ENCODE measurements around the gene TRPT1. TPM values are rescaled to one million over a fixed set of nuclear protein-coding genes. Genes with fewer than 3 reads are reported as not detected.

The TRPT1 gene
- total and polyA plus RNA-seq, 9 of the 15 experiments (the other 6 are each of a cell fraction or from before 2014, with no cell fraction given): 4.6 to 41.7 (median 23.1) TPM

DNA sequence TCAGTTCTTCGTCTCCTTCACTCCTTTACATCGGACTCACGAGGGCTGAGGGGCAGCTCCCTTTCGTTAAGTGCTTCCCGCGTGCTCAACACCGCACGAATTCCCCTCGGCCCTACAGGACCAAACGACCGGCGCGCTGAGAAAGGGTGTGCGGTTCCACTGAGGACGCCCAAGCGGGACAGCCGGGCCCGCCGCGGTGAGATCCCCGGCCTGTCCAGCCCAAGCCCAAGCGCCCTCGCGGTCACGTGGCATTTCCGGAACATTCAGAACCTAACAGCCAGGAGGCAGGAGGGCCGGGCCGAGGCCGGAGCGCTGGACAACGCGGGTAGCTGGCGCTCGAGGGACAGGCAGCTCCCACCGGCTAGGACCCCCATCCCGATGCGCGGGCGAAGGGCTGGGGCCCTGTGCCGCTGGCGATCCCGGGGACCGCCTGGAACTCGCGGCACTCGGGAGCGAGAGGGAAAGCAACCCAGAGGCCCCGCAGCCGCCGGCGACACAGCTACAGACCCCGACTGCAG is 40.8 kb downstream of the TRPT1 start (continued):
- TF ChIP-seq, protein P1, sequence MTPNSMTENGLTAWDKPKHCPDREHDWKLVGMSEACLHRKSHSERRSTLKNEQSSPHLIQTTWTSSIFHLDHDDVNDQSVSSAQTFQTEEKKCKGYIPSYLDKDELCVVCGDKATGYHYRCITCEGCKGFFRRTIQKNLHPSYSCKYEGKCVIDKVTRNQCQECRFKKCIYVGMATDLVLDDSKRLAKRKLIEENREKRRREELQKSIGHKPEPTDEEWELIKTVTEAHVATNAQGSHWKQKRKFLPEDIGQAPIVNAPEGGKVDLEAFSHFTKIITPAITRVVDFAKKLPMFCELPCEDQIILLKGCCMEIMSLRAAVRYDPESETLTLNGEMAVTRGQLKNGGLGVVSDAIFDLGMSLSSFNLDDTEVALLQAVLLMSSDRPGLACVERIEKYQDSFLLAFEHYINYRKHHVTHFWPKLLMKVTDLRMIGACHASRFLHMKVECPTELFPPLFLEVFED (CRISPR knock-in tag; conservative IDR thresholded peaks at IDR 0.05): peak; percentile 12; the same call in 1 of the 2 replicates
- TF ChIP-seq E2F3 (CRISPR knock-in tag; IDR thresholded peaks at IDR 0.05) (peak; percentile 52; the same call in 1 of the 2 replicates), ADNP (tag; IDR thresholded peaks at IDR 0.05) (no peak), POLR2AphosphoS2 (IDR thresholded peaks at IDR 0.05; ENCODE audit: low read length) (peak; percentile 51; the same call in 1 of the 2 replicates), ZNF445 (CRISPR knock-in tag; IDR thresholded peaks at IDR 0.05; ENCODE audit: low read depth) (peak; percentile 43; the same call in 1 of the 2 replicates), HDAC1 (IDR thresholded peaks at IDR 0.05) (peak in 1 of 2 experiments; percentile 94; a peak in 2 of 4 replicates), ZNF175 (CRISPR knock-in tag; IDR thresholded peaks at IDR 0.05; ENCODE audit: low read depth) (no peak; the same call in 1 of the 2 replicates), CBFA2T2 (conservative IDR thresholded peaks at IDR 0.05) (peak; percentile 59), GATAD2A (IDR thresholded peaks at IDR 0.05) (no peak), TEAD1 (CRISPR knock-in tag; IDR thresholded peaks at IDR 0.05) (peak; percentile 55 to 64; a peak in 3 of 4 replicates), CBX5 (IDR thresholded peaks at IDR 0.05; ENCODE audit: borderline replicate concordance, low read depth) (no peak), CBFA2T3 (IDR thresholded peaks at IDR 0.05) (no peak), SPI1 (IDR thresholded peaks at IDR 0.05; ENCODE audit: borderline replicate concordance, low read depth, low read length) (no peak), MYBL2 (IDR thresholded peaks at IDR 0.05; ENCODE audit: low read depth) (no peak), MYBL2 (CRISPR knock-in tag; IDR thresholded peaks at IDR 0.05; ENCODE audit: borderline replicate concordance) (no peak), SAFB2 (IDR thresholded peaks at IDR 0.05; ENCODE audit: borderline replicate concordance, low read depth, low read length, severe bottlenecking) (no peak), ZNF717 (CRISPR knock-in tag; IDR thresholded peaks at IDR 0.05) (no peak), ZNF695 (CRISPR knock-in tag; IDR thresholded peaks at IDR 0.05) (no peak; the same call in 1 of the 2 replicates), SRSF1 (IDR thresholded peaks at IDR 0.05; ENCODE audit: low read depth, low read length) (no peak), MECOM (CRISPR knock-in tag; IDR thresholded peaks at IDR 0.05) (no peak; the same call in 1 of the 2 replicates), NCOR1 (IDR thresholded peaks at IDR 0.05) (no peak), RBBP5 (IDR thresholded peaks at IDR 0.05; ENCODE audit: borderline replicate concordance, insufficient read depth, low read length, poor library complexity, severe bottlenecking) (peak; percentile 78), DPF2 (IDR thresholded peaks at IDR 0.05) (peak; percentile 17; the same call in 1 of the 2 replicates), NR1H2 (CRISPR knock-in tag; IDR thresholded peaks at IDR 0.05) (no peak), EP300 (IDR thresholded peaks at IDR 0.05; ENCODE audit: low read length) (no peak), SUPT5H (IDR thresholded peaks at IDR 0.05) (peak; percentile 97), ZNF780A (CRISPR knock-in tag; IDR thresholded peaks at IDR 0.05) (no peak)
- TF ChIP-seq, protein P2, sequence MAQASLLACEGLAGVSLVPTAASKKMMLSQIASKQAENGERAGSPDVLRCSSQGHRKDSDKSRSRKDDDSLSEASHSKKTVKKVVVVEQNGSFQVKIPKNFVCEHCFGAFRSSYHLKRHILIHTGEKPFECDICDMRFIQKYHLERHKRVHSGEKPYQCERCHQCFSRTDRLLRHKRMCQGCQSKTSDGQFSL (CRISPR knock-in tag; IDR thresholded peaks at IDR 0.05): 0 out of 2 replicates have a peak, but pooled peaks have one; percentile 27
- TF ChIP-seq, protein P2 (tag; IDR thresholded peaks at IDR 0.05): no peak
- TF ChIP-seq, protein P3, sequence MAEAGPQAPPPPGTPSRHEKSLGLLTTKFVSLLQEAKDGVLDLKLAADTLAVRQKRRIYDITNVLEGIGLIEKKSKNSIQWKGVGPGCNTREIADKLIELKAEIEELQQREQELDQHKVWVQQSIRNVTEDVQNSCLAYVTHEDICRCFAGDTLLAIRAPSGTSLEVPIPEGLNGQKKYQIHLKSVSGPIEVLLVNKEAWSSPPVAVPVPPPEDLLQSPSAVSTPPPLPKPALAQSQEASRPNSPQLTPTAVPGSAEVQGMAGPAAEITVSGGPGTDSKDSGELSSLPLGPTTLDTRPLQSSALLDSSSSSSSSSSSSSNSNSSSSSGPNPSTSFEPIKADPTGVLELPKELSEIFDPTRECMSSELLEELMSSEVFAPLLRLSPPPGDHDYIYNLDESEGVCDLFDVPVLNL (CRISPR knock-in tag; IDR thresholded peaks at IDR 0.05; ENCODE audit: low read depth): peak; percentile 52
